Ramos (cell line): ENCODE measurements around the gene ACSF2.
"Not testable (repeated sequence)": the region's sequence is repeated elsewhere in the genome, so short reads cannot be mapped to it uniquely, and the experiment has no call there.

ENCODE experiments used
- in situ Hi-C: fragments of 300-500 bp; cut with MboI; formaldehyde crosslinking; loops from one replicate; pipeline ENCODE4 v1.14.3; 2022; ENCODE audit warnings: low sequenced_read_pairs; ENCODE audit not compliant: unreplicated experiment

ACSF2 gene

DNA sequence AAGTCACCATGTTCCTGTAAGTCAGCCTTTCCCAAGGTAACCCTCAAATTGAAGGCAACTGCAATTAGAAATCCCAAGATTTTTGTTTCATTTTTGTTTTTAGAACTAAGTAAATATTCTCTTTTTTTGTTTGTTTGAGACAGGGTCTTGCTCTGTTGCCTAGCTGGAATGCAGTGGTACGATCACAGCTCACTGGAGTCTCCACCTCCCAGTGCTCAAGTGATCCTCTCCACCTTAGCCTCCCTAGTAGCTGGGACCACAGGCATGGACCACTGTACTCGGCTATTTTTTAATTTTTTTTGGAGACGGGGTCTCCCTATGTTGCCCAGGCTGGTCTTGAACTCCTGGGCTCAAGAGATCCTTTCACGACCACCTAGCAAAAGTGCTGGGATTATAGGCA, 18.1 kb upstream of the ACSF2 start:
- in situ Hi-C loops = no loop called here

DNA sequence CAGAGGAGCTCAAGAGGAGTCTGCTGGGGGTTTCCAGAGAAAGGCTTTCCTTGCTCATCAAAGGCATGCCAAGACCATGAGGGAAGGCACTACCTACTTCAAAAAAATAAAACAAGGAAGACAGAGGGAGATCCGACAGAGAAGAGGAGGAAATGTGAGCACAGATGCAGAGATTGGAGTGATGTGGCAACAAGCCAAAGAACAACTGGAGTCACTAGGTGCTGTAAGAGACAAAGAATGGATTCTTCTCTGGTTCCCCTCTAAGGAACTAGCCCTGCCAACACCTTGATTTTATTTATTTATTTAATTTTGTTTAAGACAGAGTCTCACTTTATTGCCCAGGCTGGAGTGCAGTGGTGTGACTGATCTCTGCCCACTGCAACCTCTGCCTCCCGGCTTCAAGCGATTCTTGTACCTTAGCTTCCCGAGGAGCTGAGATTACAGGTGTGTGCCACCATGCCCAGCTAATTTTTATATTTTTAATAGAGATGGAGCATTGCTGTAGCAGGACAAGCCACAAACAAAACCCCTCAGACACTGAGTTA, 13.8 kb upstream of the ACSF2 start:
- in situ Hi-C loops = no loop called here

DNA sequence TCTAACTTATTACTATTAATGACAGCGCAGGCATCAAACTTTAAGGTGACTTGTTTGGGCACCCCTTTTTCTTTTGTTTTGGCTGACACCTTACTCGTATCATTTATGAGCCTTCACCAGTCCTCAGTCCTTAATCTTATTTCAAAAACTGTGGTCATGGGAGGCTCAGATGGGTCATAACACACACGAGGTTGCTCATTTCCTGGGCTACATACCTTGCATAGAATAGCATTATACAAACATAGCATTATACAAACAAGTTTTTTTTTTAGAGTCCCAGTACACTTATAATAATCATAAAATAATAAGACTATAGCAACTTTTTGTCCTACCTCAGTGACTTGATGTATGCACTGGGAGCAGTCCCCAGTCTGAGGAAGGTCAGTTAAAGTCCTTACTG, 11.2 kb upstream of the ACSF2 start:
- in situ Hi-C loops = no loop called here

DNA sequence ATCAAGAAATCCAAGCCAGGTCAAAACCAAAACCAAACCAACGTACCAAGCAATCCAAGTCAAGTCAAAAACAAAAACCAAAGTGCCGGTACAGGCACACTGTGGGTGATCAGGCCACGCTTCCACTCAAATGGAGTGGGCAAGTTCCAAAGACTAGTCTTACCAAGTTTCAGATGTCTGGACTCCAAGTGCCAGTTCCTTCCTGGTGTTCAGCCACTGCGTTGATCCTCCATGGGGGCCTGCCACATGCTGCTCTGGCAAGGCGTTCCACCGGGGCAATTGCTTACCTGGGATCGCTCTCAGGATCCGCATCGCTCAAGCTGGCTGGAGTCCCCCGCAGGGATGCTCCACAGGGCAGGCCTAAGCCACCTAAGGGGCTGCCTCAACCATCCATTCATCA, 6.4 kb upstream of the ACSF2 start:
- in situ Hi-C loops = not testable (repeated sequence)

DNA sequence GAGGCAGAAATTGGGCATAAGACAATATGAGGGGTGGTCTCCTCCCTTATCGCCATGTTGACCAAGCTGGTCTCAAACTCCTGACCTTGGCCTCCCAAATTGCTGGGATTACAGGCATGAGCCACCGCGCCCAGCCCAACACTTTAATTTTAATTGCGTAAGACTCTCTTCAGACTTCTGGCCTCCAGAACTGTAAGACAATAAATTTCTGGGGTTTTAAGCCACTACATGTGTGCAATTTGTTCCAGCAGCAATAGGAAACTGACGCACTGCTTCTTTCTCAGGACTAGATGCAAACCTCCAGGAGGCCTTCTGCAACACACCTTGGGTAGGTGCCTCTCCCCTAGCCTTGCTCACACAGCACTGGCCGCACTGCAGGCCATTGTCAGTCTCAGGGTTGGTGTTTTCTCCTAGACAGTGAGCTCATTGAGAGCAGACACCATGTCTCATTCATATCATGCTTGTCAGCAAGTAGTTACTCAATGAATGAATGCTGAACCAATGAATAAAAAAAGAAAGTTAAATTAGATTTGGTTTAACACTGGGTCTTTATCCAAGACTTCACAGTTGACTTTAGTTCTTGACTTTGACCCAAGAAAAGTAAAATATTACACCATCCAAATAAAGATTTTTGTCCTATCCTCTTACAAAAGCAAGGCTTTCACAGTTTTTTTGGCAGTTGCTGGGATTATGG, 5.5 kb upstream of the ACSF2 start:
- in situ Hi-C loops = no loop called here

DNA sequence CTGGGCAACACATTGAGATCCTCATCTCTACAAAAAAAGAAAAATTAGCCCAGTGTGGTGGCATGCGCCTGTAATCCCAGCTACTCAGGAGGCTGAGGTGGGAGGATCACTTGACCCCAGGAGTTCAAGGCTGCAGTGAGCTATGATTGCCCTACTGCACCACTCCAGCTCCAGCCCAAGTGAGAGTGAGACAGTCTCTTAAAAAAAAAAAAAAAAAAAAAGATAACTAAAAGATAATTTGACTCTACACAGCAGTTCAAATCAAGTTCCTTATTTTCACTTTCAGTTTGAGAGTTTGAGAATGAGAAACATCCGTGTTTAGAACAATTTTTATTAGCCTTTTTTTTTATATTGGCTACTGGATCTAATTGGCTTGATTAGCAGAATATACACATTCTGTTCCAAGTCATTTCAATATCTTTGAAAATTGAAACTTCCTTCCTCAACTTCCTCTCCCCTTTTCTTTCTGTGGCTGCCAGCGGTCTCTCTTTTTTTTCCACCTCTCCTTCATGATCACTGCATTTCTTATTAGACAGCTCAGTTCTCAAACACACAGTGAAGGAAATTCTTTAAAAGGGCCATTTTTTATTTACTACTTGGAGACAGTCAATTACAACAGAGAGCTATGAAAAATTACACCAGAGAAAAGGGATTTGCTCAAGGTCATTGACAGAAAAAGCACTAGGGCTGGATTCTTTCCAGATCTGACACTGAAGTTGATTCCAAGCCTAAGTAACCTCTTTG, 4.5 kb upstream of the ACSF2 start:
- in situ Hi-C loops = no loop called here

DNA sequence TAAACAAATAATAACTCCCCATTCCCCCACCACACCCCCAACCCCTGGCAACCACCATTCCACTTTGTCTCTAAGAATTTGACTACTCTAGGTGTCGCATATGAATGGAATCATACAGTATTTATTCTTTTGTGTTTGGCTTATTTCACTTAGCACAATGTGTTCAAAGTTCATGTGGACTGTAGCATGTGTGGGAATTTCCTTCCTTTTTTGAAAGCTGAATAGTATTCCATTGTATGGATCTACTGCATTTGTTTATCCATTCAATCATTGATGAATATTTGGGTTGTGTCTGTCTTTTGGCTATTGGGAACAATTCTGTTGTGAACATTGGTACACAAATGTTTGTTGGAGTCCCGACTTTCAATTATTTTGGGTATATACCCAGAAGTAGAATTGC, 3.3 kb upstream of the ACSF2 start:
- in situ Hi-C loops = no loop called here

DNA sequence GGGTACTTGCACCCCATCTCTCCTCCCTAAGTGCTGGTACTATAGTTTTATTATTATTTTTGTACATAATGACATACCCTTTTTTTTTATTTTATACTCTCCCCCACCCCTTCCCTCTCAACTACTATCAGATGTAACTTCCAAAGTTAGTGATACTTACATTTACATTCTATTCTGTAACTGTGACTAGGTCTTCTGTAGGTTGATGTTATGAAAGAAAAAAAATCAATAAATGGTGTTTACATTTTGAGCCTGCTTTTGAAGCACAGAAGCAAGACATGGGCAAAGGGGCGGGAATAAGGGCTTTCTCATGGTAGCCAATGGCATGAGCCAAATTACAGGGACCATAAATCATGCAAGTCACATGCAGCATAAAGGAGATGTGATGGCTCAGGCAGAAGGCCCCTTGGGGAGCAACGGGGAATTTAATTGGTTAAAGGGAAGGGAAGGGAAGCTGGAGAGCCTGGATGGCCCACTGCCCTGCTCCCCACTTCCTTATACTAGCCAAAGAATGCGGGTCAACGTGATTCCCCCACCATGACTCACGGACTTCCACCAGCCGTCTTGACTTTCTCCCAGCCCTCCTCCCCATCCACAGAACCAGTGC, 2.4 kb upstream of the ACSF2 start:
- in situ Hi-C loops = no loop called here

DNA sequence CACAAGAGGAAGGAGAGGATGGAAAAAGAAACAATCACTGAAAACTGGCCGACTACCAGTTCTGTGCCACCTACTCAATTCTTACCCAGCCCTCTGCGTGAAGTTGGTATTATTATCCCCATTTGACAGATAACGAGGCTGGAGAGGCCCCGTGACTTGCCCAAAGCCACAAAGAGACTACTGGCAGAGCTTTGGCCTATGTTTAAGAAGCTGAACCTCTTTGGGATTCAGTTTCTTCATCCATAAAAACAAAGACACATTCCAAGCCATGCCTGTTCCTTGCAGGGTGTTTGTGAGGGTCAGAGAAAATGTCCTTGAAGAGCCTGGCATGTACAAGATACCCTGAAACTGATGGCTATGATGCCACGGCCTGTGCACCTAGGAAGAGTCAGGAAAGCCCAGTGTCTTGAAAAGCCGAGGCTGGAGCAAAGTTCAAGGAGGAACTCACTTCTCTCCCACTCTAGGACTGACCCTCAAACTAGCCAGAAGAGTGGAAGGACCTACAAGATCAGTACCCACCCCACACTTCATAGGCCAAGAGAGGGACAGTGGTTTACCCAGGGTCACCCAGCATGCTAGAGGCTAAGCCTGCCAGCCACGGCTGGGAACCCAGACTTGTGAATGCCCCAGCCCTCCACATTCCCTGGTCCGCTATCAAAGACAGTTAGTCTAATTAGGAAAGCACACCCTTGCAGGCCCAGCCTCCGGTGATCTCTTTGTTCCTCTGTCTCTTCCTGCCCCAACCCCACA, 1.6 kb upstream of the ACSF2 start:
- in situ Hi-C loops = no loop called here

DNA sequence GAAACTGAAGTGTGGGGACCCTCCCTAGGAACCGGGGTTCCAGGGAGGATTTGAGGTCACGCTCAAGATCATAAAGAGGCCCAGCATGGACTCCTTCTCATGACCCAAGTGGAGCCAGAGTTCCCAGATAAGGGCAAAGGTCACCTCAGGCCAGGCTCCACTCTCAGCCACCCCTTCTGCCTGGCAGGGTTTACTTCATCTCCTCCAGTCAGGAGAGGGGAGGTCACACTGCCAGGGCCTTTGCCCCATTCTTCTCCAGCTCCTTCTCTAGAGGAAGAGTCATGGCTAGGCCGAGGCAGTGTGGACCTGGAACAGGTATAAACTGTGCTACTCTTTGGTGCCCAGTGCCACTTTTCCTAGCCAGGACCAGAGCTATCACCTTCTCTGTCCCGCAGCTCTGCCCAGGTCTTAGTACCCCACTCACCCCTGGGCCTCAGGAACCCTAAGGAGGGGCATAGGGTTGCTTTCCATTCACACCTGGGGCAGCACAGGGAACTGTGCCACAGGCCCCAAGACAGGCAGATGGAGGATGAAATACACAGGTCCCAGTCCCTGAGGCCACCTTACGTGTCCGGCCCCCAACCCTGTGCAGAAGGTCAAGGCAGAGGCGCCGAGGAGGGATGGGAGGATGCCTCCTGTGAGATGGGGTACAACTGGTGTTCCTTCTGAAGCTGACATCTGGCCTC, 879 bp upstream of the ACSF2 start:
- in situ Hi-C loops = no loop called here

DNA sequence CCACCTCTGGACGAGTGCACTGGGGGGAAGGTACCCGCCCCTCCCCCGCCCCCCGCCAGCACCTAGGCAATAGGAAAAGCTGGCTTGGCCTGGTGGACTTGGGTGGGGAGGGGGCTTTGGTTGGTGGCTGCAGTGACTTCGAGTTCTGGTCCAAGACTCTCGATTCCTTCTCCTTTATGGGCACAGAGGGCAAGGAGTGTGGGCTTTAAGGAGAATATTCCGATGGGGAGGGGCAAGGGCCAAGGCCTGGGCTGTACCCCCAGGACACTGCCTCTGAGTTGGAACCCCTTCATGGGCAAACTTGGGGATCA, 409 bp downstream of the ACSF2 start:
- in situ Hi-C loops = no loop called here

DNA sequence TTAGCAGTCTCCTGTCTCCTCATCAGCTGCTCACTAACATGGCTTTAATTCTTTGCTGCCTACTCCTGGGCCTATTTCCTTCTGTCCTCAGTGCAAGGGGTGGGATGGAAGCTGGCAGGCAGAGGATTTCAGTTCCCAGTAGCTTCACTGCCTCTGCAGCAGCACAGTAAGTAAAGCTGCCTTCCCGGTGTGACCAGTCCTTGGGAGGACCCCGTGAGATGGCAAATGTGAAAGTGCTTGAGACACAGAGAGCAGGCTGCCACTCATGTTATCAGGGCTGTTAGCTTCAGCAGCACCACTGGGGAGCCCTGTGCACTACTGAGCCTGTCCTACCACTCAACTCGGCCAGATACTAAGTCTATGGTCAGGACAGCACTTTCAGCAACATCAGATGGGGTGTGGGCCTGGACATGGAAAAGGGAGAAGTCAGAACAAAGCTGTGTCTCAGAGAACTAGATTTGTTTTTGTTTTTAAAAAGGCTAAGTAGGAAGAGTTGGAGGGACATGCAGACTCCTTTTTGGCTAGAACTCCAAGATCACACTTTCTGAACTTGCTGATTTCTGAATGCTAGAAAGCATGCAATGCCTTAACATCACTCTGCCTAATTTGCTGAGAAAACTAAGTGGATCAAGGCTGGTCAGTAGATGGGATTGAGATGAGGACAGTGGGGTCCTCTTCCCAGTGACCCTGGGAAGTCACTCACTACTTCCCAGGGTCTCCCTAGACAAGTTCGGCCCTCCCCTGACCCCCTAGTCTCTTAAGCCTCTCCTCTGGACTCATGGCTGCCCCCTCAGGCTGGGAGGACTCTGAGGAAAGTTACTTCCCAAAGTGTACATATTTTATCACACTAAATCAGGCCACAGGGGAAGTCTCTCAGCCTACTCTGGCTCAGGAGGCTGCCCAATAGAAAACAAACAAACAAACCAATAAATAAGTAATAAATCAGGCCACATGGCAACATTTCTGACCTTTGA, 1.1 kb downstream of the ACSF2 start:
- in situ Hi-C loops = no loop called here

DNA sequence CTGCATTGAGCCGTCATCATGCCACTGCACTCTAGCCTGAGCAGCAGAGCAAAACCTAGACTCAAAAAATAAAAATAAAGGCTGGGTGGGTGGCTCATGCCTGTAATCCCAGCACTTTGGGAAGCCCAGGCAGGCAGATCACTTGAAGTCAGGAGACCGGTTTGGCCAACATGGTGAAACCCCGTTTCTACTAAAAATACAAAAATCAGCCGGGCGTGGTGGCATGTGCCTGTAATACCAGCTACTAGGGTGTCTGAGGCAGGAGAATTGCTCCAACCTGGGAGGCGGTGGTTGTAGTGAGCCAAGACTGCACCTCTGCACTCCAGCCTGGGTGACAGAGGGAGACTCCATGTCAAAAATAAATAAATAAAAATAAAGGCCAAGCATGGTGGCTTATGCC, 2.1 kb downstream of the ACSF2 start:
- in situ Hi-C loops = not testable (repeated sequence)

DNA sequence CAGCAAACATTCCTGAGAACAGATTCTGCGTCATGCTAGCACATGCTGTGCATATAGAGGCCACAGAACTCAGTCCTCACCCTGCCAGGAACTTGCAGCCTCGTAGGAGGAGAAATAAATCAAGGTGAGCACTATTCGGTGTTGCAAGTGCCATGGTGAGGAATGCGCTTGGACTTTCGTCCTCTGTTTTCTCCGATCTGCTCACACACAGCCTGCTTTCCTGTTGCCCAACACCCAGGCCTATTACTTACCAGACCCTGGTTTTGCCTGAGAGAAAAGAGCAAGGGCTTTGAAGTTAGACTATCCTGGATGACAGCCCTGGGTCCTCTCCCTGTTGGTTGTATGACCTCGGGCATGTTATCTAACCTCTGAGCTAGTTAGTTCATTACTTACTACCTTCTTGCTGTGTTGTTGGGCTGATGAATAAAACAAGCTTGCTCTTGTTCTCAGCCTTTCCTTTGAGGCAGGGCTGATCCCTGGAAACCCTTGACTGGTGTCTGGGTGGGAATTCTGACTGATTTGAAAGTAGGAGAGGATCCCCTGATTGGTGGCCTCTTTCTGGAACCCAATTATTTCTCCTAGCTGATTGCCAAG, 2.9 kb downstream of the ACSF2 start:
- in situ Hi-C loops = no loop called here

DNA sequence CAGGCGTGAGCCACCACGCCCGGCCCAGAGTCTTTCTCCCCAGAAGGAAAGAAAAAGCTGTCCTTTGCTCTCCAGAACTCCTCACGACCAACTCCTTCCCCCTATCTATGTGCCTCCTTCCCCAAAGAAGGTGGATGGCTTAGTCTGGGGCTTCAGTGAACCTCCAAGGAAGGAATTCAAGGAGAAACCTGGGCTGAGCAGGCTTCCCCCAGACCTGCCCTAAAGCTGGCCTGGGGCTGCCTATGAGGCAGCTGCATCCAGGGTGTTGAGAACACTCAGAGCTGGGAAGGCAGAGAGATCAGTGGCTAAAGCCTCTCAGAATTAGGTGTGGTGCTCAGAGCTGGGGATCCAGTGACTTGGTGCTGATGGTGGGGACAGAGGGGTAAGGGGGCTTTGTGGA, 3.8 kb downstream of the ACSF2 start:
- in situ Hi-C loops = no loop called here

DNA sequence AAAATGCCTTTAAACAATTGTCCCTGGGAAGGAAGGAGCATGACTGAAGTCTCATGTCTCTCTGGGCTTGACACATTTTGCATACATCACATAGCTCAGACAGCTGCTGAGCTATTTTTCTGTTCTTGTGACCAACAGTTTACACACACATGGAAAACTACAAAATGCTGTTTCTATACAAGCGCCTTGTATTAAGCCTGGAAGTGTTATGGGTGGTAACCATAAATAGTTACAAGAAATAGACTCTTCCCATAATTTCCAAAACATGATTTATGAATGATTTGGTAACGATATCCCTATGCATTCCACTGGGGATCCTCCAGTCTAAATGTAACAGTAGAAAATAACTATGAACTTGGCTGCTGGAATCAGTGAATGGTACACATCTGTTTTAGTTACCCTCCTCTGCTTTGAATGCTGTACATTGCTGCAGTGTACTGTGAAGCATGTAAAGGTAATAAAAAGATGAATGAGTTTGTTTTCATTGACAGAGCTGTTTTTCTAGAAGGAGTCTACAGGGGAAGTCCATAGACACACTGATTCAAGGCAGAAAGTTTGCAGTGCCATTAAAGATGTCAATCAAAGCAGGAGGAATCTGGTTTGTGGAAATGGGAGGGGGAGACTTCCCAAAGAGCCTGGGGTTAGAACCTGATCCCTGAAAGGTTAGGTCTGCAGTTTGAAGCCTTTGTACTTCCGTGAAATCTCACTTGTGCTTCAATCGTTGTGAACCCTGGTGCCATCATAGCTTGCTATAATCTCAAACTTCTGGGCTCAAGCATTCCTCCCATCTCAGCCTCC, 5.0 kb downstream of the ACSF2 start:
- in situ Hi-C loops = no loop called here

DNA sequence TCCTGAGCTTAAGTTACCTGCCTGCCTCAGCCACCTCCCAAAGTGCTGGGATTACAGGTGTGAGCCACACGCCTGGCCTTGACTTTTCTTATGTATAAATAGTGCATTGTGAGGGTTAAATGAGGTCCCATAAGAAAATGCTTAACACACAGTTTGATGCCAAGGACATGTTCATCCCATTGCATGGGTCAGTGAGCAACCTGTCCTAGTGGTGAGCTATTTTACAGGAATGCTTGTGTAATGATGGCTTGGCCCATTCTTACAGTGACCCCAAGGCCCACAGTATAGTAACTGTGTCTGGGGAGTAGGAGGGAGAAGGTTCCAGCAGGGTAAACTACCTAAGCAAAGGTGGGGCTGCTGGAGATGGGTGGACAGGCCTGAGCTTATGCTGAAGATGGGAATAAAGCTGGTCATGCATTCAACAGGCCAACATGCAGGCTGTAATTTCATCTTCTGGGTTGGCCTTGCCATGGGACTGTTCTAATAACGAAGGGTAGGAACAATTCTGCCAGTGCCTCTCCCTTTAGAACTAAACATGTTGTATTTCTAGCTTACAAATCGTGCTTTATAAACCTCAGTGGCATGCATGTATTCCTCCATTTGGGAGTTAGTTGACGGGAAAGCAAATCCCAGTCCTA, 6.2 kb downstream of the ACSF2 start:
- in situ Hi-C loops = no loop called here

DNA sequence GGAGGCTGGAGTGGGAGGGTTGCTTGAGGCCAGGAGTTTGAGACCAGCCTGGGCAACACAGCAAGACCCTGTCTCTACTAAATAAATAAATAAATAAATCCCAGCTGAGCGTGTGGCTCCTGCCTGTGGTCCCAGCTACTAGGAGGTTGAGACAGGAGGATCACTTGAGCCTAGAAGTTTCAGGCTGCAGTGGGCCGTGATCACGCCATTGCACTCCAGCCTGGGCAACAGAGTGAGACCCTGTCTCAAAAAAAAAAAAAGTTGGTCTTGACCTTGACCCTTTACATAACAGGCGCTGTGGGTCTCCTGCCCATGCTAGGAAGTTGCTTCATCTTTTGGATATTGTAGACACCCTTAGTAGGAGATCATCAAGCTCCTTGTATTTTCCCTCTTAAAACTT, 11.4 kb downstream of the ACSF2 start:
- in situ Hi-C loops = no loop called here
